HCT116 (cell line): ENCODE results near the gene DPF3. TPM values are rescaled to one million over a fixed set of nuclear protein-coding genes. Genes with fewer than 3 reads are reported as not detected.

Experiments
- ATAC-seq: fragments of 200-7000 bp; cut with Tn5 transposase; 2 replicates; pipeline ENCODE4 v1.9.1; 2020; ENCODE audit warnings: mild to moderate bottlenecking, moderate library complexity
- BruUV-seq: library from RNA; stranded (reverse); fragments of 400-500 nt; replicated peaks from 2 replicates; lab custom pipeline; 2021; lab: Mats Ljungman, UMichigan
- CTCF ChIA-PET: fragments of 300-600 bp; sonication (Branson Sonifier 250); formaldehyde crosslinking; loops from one replicate; lab custom pipeline; 2021; ENCODE audit warnings: antibody characterized with exemption; lab: Charles Lee
- POLR2A ChIA-PET: fragments of 300-600, 350-600 bp; sonication (Branson Sonifier 250); formaldehyde crosslinking; loops from one replicate; lab custom pipeline; 2021; ENCODE audit warnings: antibody characterized with exemption; lab: Charles Lee
- RAD21 ChIA-PET, 2 experiments: fragments of 300-600 bp; sonication (Branson Sonifier 250); formaldehyde crosslinking; loops; one replicate each; lab custom pipeline; 2023; ENCODE audit warnings: low total read pairs in 2 of 2; ENCODE audit not compliant: uncharacterized antibody in 2 of 2, unreplicated experiment in 2 of 2, low non-redundant PET in 1 of 2; lab: Charles Lee
- DNase-seq: peaks from one replicate; pipeline ENCODE4 v3.0.0-alpha.2; 2010; ENCODE audit warnings: low read depth, low spot score
- H2AFZ ChIP-seq: fragments of 200-600 bp; shearing (Covaris generic), sonication (generic); 2 replicates; pipeline ENCODE4 v1.6.1; 2017; ENCODE audit warnings: low read depth, mixed run types, mixed read lengths, antibody characterized with exemption, low read length; ENCODE audit not compliant: poor library complexity, severe bottlenecking
- H3K27ac ChIP-seq: 2 replicates; pipeline ENCODE4 v1.5.1; 2012; ENCODE audit warnings: low read depth, low read length
- H3K27me3 ChIP-seq: fragments of 200-600 bp; sonication (generic); 2 replicates; pipeline ENCODE4 v1.6.1; 2016; ENCODE audit warnings: mixed run types, low read length, mixed read lengths; ENCODE audit not compliant: insufficient read depth
- H3K36me3 ChIP-seq, 2 experiments: fragments of 200-500 bp in 1 of 2; fragments of 200-600 bp in 1 of 2; sonication (Bioruptor generic) in 1 of 2; sonication (generic) in 1 of 2; 2 replicates each; pipeline versions ENCODE4 v1.5.1 to v1.6.1; 2014 to 2016; ENCODE audit warnings: low read length in 2 of 2, inconsistent platforms in 1 of 2, mixed read lengths in 1 of 2, mixed run types in 1 of 2; ENCODE audit not compliant: insufficient read depth in 2 of 2, control insufficient read depth in 1 of 2
- H3K4me1 ChIP-seq, 2 experiments: fragments of 200-600 bp in 1 of 2; sonication (generic) in 1 of 2; 2 replicates each; pipeline versions ENCODE4 v1.5.1 to v1.6.1; 2012 to 2017; ENCODE audit warnings: low read length in 2 of 2, inconsistent platforms in 1 of 2, mild to moderate bottlenecking in 1 of 2, mixed read lengths in 1 of 2, mixed run types in 1 of 2, moderate library complexity in 1 of 2; ENCODE audit not compliant: insufficient read depth in 2 of 2, control insufficient read depth in 1 of 2
- H3K4me2 ChIP-seq: fragments of 200-600 bp; sonication (generic); 2 replicates; pipeline ENCODE4 v1.6.1; 2017; ENCODE audit warnings: mixed run types, low read length, mixed read lengths
- H3K4me3 ChIP-seq, 2 experiments: fragments of 200-600 bp in 1 of 2; sonication (generic) in 1 of 2; replicated peaks in 1 of 2; 2 replicates each; pipeline ENCODE4 v1.5.1; 2011 to 2016; ENCODE audit warnings: low read length in 2 of 2, control low read depth in 1 of 2, low read depth in 1 of 2, mild to moderate bottlenecking in 1 of 2, mixed read lengths in 1 of 2, mixed run types in 1 of 2
- H3K79me2 ChIP-seq: fragments of 200-600 bp; sonication (generic); 2 replicates; pipeline ENCODE4 v1.6.1; 2017; ENCODE audit warnings: mild to moderate bottlenecking, mixed run types, low read length, moderate library complexity, mixed read lengths; ENCODE audit not compliant: insufficient read depth
- H3K9ac ChIP-seq: fragments of 200-600 bp; sonication (generic); 2 replicates; pipeline ENCODE4 v1.6.1; 2016; ENCODE audit warnings: low read length, mixed read lengths
- H3K9me2 ChIP-seq: fragments of 200-600 bp; sonication (generic), shearing (Covaris generic); 2 replicates; pipeline ENCODE4 v1.6.1; 2017; ENCODE audit warnings: mixed run types, mild to moderate bottlenecking, moderate library complexity; ENCODE audit not compliant: insufficient read depth
- H3K9me3 ChIP-seq, 2 experiments: fragments of 200-500 bp in 1 of 2; fragments of 200-600 bp in 1 of 2; sonication (Bioruptor generic) in 1 of 2; sonication (generic) in 1 of 2; 2 replicates each; pipeline ENCODE4 v1.6.1; 2014 to 2017; ENCODE audit warnings: low read length in 2 of 2, mixed read lengths in 2 of 2, inconsistent platforms in 1 of 2, low read depth in 1 of 2, mild to moderate bottlenecking in 1 of 2, mixed run types in 1 of 2, moderate library complexity in 1 of 2; ENCODE audit not compliant: control insufficient read depth in 1 of 2, insufficient read depth in 1 of 2
- H4K20me1 ChIP-seq: fragments of 200-600 bp; sonication (generic), shearing (Covaris generic); 2 replicates; pipeline ENCODE4 v1.6.1; 2017; ENCODE audit warnings: mixed run types, mild to moderate bottlenecking, moderate library complexity; ENCODE audit not compliant: insufficient read depth
- ATF3 ChIP-seq: IDR thresholded peaks from 2 replicates; pipeline ENCODE4 v1.6.1; 2012
- CEBPB ChIP-seq: IDR thresholded peaks from 2 replicates; pipeline ENCODE4 v1.6.1; 2012; ENCODE audit warnings: low read depth
- EZH2phosphoT487 ChIP-seq: fragments of 200-600 bp; IDR thresholded peaks from 2 replicates; pipeline ENCODE4 v1.6.1; 2018; ENCODE audit warnings: antibody characterized with exemption, borderline replicate concordance
- MAX ChIP-seq: IDR thresholded peaks from 2 replicates; pipeline ENCODE4 v1.6.1; 2012
- RAD21 ChIP-seq: IDR thresholded peaks from 2 replicates; pipeline ENCODE4 v1.6.1; 2012; ENCODE audit warnings: low read depth, mild to moderate bottlenecking
- REST ChIP-seq: IDR thresholded peaks from 2 replicates; pipeline ENCODE4 v1.6.1; 2012; ENCODE audit warnings: low read depth
- YY1 ChIP-seq: IDR thresholded peaks from 2 replicates; pipeline ENCODE4 v1.6.1; 2011; ENCODE audit warnings: low read length, low read depth, moderate library complexity, mild to moderate bottlenecking; ENCODE audit not compliant: insufficient replicate concordance; ENCODE audit errors: extremely low read depth
- ZFX ChIP-seq: fragments of 450-650 bp; IDR thresholded peaks from 2 replicates; pipeline ENCODE4 v1.6.1; 2017
- intact Hi-C: fragments of 100-400 bp; cut with micrococcal nuclease; formaldehyde crosslinking; loops from 2 replicates; pipeline ENCODE4 v1.10.0; 2022
- total RNA-seq: library from RNA; stranded (reverse); gene quantifications from one replicate; pipeline ENCODE4 v1.2.1, GENCODE V29; 2021; ENCODE audit not compliant: unreplicated experiment

DPF3 gene
- total RNA-seq, 1 experiment from 2014 or later = 0.27 TPM

GRCh38 chr14:72743626-72744025, 150.3 kb downstream of the DPF3 start:
- ChIA-PET RAD21 (no interaction called here), CTCF (no interaction called here), POLR2A (interaction anchor here (0.7 kb wide), 1 partner anchor 821 kb away, joined by 3 read pairs; no protein-coding TSS in a partner anchor)
- Histone ChIP-seq H3K9me2 (no peaks in the 10 kb centered on the region), H3K4me3 (no peak overlapping the region), H2AFZ (no peak overlapping the region), H3K4me1 (peaks cover 2 to 8% of the 10 kb centered on the region in 2 experiments; a peak in 2 of 4 replicates), H3K9ac (no peak overlapping the region), H3K27me3 (no peaks in the 10 kb centered on the region), H3K36me3 (no peaks in the 10 kb centered on the region), H3K9me3 (no peaks in the 10 kb centered on the region), H3K27ac (no peak overlapping the region), H3K4me2 (no peak overlapping the region), H4K20me1 (no peaks in the 10 kb centered on the region), H3K79me2 (no peaks in the 10 kb centered on the region)
- intact Hi-C loops = no loop called here
- TF ChIP-seq EZH2phosphoT487 (no peak), ZFX (no peak), CEBPB (no peak), REST (no peak), RAD21 (no peak), YY1 (no peak), ATF3 (no peak), MAX (no peak)
- no peak for ATAC-seq
- BruUV-seq = no TSS peak
- no peak for DNase-seq
